Stimulated activated CD4-positive, alpha-beta T cell treated with anti-CD3 and anti-CD28 coated beads, Interleukin-2, amount 100 ng/mL, for 48 hours (primary cell): ENCODE results near the gene MIXL1.
"Not testable (repeated sequence)": the region's sequence is repeated elsewhere in the genome, so short reads cannot be mapped to it uniquely, and the experiment has no call there.

ENCODE experiments used
- DNase-seq, 2 donors: peaks; one replicate each; pipeline ENCODE4 v3.0.0-alpha.2; 2020

MIXL1 gene

DNA sequence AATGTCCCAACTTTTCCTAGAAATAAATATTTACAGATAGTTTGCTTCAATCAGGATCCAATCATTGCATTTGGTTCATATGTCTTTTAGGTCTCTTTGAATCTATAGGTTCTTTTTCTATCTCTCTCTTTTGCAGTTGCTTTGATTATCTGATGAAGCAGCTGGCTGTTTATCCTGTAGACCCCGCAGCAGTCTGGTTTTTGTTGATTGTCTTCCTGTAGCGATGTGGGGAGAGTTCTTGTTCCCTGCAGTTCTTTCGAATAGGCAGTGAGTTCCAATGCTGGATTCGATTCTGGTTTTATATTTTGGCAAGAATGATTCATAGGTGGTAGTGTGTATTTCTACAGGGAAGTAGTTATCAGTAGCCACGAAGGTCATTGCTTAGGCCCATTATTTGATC lies 7.4 kb upstream of the MIXL1 start:
- no peak for DNase-seq

DNA sequence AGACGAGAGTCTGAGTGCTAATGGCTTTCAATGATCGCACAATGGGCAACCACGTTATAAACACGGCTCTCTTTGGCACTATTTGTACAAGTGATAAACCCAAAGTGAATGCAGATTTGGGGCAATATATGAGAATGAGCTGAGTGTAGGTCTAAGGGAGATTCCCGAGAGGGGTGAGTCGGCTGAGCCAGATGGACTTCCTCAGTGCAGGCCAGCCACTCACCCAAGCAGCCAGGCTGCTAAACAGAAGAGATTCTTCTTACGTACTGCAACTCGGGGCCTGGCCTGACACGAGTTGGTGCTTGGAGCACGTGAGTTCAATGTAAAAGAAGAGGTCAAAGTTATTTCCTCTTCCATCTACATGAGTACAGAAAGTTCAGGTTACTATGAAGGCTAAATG lies 6.2 kb upstream of the MIXL1 start:
- DNase-seq, result no peak

DNA sequence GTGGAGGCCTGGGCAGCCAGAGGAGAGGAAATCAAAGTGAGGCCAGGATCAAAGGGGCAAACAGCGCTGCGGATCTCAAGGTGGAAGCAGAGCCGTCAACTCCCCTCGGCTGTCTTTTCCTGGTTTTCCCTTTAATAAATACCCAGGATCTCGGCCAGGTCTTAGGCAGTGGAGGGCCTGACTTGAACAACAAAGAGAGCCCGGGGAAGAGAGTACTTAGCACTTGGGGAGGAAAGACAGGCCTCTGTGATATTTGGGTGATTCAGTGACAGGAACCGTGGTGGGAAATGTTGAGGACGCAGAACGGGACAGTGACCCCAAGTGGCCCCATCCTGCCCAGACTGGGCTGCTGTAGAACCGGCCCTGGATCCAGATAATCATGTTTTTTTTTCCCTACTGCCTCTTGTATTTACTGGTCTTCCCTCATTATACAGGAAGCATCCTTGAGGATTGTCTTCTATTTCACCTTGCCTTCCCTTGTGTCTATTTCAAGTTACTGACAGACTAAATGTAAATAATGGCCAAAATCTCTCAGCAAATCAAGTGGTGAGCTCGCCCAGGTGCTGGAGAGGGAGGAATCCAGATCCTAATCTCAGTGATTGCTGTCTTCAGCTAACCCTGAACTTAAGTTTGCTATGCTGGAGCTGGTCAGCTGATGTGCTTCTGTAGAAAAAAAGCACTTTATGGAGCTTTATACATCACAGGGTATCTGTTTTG lies 2.8 kb upstream of the MIXL1 start:
- DNase-seq, result no peak

DNA sequence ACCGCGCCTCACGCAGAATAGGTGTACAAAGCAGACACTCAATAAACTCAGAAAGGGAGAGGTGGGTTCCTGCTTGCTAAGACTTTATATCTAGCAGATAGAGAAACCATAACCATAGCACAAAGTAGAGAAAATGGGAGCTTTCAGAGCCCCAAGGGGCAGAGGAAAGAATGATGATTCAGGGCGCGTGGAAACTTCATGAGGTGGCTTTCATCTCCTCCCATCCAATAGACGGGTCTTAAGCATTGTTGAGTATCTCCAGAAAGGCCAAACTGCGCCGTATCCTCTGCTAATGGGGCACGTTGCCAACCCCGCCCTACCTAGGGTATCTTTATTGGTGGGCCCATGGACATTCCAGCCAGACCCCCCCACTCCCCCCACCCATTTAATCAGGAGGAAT lies 778 bp upstream of the MIXL1 start:
- no peak for DNase-seq

DNA sequence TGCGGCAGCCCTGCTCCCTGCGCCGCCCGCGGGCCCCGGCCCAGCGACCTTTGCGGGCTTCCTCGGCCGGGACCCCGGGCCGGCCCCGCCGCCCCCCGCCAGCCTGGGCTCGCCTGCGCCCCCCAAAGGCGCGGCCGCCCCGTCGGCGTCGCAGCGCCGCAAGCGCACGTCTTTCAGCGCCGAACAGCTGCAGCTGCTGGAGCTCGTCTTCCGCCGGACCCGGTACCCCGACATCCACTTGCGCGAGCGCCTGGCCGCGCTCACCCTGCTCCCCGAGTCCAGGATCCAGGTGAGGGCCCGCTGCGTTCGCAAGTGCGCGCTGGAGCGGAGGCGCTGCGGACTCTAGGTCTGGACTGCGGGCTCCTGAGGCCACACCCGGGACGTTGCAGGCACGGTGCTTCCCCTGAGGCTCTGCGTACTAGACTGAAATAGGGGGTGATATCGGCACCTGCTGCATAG lies 351 bp downstream of the MIXL1 start:
- DNase-seq, result peak in 1 of 2 donors; percentile 14

DNA sequence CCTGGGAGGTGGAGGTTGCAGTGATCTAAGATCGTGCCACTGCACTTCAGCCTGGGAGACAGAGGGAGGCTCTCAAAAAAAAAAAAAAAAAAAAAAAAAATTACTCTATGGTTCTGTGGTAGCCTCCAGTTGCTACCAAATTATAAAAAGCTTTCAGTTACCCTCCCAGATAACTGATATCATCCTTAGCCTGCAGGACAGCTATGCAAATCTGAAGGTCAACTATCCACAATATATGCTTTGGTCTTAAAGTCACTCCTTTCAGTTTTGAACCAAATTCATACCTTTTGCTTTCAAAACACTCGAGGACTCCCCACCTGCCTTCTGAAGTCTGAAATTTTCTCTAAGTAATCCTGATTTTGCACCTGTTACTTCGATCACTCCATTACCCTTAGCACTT lies 3.1 kb downstream of the MIXL1 start:
- no peak for DNase-seq

DNA sequence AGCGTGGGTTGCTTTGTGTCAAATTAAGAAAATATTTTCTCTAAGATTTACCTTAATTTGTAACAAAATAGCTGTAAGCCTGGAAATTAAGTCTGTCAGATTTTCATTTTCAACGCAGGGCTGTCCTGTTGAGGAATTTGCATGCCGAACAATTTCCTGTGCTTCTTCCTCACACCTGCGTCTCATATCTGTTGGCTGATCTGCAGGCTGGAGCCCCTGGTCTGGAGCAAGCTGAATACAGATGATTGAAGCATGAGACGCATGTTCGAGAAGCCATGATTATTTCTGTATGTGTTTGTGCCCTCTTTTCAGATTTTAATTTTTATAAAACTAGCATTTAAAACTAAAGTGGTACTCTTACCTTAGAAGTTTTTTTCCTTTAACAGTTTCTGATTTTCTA lies 9.8 kb downstream of the MIXL1 start:
- DNase-seq, result no peak

DNA sequence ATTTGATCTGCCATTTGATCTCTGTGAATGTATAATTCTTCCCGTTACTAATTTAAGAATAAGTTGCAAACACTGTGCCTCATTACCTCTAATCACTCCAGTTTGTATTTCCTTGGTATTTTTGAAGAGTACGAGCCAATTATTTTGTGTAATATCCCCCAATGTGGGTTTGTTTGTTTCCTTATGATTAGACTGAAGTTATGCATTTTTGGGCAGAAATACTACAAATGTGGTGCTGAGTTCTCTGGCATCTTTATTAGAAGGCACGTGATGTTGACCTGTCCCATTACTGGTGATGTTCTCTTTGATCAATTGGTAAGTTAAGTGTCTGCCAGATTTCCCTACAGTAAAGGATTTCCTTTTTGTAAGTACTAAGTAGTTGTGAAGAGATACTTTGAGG lies 10.3 kb downstream of the MIXL1 start:
- DNase-seq, result no peak

DNA sequence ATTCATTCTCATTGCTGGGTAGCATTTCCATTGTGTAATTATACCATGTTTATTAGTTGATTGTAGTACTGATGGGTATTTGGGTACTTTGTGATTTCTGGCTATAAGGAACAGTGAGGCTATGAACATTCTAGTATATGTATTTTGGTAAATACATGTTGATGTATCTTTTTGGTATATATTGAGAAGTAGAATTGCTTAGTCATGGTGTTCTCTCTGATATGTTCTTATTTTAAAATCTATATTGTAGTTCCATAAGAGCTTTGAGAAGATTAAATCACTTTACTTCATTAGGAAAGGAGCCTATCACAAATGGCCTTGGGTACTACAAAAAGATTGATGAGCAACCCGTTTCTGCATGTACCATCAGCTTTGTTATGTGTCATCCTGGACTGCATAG lies 13.4 kb downstream of the MIXL1 start:
- DNase-seq, result no peak

DNA sequence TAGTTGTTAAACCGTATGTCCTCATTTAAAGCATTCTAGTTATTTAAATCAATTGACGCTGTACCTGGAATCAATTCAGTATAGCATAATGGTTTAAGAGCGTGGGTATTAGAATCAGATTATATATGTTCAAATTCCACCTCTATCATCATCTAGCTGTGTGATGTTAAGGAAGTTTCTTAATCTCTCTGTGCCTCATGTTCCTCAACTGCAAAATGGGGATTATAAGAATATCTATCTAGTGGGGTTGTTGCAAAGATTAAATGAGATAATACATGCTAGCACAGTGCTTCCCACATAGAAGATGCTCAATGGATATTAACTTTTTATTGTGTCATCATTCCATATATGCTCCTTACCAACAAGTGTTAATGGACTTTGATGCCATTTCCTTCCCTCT lies 16.0 kb downstream of the MIXL1 start:
- no peak for DNase-seq

DNA sequence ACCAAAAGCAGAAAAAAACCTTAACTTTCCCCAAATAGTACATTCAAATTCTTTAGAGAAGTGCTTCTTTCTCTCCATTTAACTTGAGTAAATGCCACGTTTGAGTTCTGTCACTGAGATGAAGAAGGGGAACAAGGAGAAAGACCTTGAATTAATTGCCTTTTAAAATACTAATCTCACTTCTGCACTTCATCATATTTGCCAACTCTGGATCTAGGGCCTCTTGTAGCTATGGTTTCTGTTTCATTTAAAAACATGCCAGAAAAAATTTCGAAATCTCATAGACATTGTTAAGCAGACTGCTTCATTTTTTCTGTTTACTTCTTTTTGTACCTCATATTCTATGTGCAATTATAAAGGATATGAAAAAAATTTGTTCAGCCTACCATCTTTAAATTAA lies 24.6 kb downstream of the MIXL1 start:
- DNase-seq, result no peak

DNA sequence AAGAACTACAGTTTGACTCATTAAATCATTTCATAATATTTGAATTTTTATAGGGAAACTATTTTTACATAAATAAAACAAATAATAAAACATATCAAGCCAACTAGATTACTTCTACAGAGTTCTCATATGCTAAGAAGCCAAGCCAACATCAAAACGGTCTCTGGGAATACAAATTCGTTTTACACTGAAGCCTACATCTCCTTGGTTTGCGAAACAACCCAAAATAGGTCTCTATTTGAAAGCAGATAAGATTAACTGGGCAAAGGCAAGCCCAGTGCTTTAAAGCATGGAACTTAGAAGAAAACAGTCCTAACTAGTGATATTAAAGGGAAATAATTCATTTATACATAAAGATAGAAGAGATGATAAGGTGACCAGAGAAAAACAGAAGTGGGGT lies 25.3 kb downstream of the MIXL1 start:
- no peak for DNase-seq

DNA sequence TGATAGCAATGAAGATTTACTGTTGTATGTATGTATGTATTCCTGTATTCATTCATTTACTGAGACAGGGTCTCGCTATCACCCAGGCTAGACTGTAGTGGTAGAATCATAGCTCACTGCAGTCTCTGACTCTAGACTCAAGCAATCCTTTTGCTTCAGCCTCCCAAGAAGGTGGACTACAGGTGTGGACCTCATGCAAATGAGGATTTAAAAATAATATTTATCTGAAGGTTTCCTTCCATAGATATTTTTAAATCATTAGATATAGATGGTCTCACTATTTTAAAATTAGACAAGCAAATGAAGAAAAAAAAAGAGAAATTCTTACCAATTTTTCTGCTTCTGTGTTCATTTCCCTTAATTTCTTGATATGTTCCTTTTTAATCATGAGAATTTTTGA lies 27.0 kb downstream of the MIXL1 start:
- no peak for DNase-seq

DNA sequence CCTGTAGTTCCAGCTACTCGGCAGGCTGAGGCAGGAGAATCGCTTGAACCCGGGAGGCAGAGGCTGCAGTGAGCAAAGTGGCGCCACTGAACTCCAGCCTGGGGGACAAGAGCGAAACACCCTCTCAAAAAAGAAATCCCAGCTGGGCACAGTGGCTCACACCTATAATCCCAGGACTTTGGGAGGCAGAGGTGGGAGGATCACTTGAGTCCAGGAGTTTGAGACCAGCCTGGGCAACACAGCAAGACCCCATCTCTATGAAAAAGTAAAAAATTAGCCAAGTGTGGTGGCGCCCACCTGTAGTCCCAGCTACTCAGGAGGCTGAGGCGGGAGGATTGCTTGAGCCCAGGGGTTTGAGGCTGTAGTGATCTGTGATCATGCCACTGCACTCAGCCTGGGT lies 29.4 kb downstream of the MIXL1 start:
- DNase-seq, result not testable (repeated sequence)

DNA sequence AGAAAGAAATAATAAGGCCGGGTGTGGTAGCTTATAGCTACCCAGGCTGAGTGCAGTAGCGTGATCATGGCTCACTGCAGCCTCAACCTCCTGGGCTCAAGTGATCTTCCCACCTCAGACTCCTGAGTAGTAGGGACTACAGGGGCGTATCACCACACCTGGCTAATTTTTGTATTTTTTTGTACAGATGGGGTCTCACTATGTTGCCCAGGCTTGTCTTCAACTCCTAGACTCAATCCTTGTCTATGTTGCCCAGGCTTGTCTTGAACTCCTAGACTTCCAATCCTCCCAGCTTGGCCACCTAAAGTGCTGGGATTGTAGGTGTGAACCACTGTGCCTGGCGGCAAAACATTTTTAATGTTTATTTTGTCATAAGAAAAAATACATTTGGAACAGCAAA lies 30.5 kb downstream of the MIXL1 start:
- no peak for DNase-seq

DNA sequence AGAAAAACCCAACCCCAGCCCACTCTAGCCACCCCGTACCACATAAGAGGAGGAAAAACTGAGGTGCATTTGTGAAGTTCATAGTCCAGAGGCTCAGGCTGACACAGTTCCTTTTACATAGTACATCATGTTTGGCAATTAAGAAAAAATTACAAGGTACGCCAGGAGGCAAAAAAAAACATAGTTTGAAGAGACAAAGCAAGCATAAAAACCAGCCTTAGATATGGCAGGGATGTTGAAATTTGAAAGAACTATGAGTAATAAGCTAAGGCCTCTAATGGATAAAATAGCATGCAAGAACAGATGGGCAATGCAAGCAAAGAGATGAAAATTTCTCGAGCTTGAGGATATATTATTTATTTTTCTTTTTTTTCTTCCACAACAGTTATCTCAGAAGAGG lies 31.9 kb downstream of the MIXL1 start:
- no peak for DNase-seq

DNA sequence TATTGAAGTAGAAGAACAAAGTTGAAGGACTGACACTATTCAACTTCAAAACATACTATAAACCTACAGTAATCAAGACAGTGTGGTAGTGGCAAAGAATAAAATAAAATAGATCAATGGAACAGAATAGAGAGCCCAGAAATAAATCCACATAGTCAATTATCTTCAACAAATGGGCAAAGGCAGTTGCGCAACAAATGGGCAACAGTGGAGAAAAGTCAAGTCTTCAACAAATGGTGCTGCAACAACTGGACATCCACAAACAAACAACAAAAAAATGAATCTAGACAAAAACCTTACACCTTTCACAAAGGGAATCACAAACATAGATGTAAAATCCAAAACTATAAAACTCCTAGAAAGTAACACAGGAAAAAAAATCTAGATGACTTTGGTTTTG lies 38.4 kb downstream of the MIXL1 start:
- no peak for DNase-seq

DNA sequence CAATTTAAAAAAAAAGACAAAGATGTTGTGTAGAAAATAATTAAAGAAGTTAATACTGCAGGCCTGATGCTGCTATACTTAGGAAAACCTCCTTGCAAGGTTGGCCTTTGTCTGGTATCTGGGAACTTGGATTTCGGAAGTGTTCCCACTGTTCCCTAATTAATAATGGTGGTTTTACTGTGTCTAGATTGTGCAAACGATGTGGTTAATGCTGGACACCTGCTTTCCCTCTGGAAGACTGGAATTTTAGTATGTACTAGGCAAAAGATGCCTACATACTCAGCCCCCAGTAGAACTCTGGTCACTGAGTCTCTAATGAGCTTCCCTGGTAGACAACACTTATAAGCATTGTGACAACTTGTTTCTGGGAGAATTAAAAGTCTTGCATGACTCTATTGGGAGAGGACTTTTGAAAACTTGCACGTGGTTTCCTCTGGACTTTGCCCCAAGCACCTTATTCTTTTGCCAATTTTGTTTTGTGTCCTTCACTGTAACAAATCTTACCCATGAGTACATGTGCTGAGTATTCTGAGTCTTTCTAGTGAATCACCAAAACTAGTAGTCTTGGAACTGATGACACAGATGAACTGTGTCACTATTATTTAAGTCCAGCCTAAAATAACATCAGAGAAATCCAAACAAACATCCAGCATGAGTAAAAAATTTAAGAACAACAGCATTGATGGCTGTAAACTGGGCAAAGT lies 45.1 kb downstream of the MIXL1 start:
- no peak for DNase-seq

DNA sequence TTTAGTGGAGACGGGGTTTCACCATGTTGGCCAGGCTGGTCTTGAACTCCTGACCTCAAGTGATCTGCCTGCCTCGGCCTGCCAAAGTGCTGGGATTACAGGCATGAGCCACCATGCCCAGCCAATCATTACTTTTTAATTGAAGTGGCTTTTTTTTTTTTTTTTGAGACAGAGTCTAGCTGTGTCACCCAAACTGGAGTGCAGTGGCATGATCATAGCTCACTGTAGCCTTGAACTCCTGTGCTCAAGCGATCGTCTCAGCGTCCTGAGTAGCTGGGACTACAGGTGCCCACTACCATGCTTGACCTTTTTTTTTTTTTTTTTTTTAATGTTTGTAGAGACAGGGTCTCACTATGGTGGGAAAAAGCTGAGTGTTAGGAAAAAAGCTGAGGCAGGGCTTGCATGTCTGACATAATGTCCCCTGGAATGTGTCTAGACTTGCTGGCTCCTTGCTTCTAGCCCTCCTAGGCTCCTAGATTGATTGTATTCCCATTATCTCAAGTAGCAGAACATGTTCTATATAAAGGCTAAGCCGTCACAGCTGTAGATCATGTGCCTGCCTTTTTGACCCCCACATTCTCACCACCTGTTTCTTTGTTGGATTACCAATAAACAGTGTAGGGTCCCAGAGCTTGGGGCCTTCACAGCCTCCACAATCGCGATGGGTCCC lies 48.9 kb downstream of the MIXL1 start:
- DNase-seq, result not testable (repeated sequence)

DNA sequence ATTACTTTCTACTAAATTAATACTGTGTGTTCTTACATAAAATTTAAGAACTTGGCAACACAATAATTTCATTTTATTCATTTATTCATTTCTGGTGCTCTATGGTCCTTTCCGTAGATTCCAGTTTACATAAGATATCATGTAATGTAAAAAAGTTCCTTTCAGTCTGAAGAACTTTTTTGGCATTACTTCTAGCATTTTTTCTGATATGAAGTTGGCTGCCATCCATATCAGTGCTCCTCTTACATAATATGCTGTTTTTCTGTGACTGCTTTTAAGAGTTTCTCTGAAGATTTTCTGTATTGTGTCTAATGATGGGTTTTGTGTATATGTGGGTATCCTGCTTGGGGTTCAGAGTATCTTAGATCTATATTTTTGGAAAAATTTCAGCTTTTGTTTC lies 50.7 kb downstream of the MIXL1 start:
- no peak for DNase-seq

DNA sequence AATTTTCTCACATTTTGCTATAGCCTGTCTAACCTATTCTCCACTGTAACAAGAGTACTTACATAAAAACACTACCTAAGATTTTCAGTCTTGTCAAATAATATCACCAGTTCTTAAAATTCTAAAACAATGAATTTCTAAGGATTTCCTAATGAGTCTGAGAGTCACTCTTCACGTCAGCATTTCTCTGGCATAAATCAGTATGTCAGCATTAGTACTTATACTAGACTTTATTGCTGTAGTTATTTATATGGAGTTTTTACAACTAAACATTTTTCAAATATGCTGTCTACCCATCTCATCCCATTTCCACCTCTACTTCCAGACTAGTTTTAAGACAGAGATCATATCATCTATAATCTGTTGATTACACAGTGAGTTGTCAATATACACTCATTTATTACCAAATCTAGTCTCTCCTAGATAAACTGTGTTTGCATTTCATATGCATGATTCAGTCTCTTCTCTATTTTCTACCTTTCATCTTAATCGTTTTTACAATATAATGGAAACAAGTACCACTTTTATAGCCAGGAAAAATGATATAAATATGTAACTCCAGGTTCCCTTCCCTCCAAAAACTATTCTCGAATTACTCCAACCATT lies 52.7 kb downstream of the MIXL1 start:
- DNase-seq, result no peak
